NCI-H1092 (cell line): ENCODE measurements around the gene CNN1.
A peak's percentile ranks its signal among the peaks of the same experiment; 100 is the strongest.
"Not testable (repeated sequence)": the region's sequence is repeated elsewhere in the genome, so short reads cannot be mapped to it uniquely, and the experiment has no call there.

Source experiments
- DNase-seq: peaks from one replicate; lab custom pipeline; 2025; lab: John Stamatoyannopoulos, UW

CNN1 gene

GRCh38 chr19:11566164-11566563, 27.5 kb downstream of the CNN1 start:
- no peak for DNase-seq

DNA sequence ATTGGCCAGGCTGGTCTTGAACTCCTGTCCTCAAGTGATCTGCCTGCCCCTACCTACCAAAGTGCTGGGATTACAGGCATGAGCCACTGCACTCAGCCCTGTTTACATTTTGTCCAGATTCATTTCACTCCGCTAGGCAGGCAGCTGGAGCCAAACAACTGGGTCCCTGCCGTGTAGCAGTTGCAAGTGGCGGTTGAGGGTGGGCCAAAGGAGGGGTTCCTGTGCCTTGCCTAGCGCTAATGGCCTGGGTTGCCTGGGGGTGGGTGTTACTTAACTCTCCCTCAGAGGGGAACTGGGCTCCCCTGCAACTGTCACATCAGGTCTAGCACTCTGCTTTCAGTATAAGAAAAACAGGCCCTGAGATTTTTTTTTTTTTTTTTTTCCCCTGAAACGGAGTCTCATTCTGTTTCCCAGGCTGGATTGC, 31.4 kb downstream of the CNN1 start:
- no peak for DNase-seq

- not testable (repeated sequence) for DNase-seq
Measured at GRCh38 chr19:11573354-11573753, 34.7 kb downstream of the CNN1 start.

DNA sequence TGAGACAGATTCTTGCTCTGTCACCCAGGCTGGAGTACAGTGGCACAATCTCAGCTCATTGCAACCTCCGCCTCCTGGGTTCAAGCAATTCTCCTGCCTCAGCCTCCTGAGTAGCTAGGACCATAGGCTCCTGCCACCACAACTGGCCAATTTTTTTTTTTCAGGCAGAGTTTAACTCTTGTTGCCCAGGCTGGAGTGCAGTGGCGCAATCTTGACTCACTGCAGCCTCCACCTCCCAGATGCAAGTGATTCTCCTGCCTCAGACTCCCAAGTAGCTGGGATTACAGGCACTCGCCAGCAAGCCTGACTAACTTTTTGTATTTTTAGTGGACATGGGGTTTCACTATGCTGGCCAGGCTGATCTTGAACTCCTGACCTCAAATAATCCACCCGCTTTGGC, 35.1 kb downstream of the CNN1 start:
- DNase-seq: not testable (repeated sequence)

DNA sequence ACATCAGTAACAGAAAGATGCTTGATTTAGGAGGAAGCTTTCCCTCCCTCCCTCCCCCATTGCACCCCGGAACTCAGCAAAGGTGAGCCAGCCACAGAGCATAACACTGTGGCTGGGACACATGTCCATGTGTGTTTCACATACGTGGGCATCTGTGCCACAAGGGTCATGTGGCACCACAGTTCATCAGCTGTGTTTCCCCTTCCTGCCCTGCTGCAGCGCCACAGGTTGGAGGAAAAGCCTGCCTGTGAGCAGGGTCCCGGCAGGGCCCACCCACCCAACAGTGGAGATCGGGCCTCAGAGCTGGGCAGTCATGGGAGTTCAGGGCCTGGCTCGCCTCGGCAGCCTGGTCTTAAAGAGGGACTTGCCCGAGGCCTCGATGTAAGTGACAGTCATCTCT, 36.0 kb downstream of the CNN1 start:
- no peak for DNase-seq

- no peak for DNase-seq
Measured at GRCh38 chr19:11576227-11576626, 37.6 kb downstream of the CNN1 start.

DNA sequence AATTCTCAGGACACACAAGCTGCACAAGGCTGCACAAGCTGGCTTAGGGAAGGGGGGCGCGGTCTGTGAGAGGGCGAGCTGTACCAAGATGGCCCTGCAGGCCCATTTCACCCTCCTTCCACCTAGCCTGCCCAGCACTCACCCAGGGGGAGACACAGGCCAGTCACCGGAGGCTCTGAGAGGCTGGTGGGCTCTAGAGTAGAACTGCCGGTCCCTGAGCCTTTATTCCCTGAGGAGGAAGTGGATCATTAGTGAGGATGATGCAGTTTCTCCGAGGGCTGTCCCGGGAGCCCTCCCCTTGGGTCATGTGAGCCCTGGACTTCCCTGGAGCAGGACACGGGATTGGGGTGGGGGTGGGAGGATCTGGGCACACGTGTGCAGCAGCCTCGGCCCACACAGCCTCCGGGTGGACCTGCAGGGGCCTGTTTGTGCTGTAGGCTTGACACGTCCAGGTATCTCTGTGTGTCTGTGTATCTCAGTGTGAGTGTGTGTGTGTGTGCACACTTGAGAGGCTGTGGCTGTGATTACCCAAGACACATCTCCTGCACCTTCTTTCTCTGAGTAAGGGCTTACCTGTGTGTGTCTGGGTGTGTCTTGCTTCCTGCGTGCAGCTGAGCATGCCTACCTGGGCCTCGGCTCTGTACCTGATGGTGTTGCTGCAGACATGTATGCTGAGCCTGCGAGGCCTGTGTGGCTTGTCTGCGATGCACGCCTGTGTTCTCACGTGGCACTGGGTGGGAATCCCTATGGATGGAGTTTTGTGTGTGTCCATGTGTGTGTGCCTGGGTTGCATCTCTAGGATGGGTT, 39.0 kb downstream of the CNN1 start, which contains the start of gene ACP5:
TSS of gene ACP5 (minus strand) at position 195 of the 807 bp plus-strand sequence. CDS start 328 bp downstream, outside the sequence.
- no peak for DNase-seq

GRCh38 chr19:11578258-11579142, 39.8 kb downstream of the CNN1 start:
- DNase-seq: no peak

DNA sequence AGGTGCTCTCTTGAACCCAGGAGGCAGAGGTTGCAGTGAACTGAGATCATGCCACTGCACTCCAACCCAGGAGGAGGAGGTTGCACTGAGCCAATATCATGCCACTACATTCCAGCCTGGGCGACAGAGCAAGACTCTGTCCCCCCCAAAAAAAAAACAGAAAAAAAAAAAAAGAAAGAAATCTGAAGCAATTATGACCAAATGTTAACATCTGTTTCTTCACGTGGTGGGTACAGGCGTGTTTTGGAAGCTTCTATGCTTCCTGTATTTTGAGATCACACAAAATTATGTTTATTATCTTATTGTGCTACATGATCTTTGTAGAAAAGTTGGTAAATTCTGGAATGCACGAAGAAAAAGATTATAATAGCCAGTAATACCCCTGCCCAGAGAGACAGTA, 41.5 kb downstream of the CNN1 start:
- no peak for DNase-seq

DNA sequence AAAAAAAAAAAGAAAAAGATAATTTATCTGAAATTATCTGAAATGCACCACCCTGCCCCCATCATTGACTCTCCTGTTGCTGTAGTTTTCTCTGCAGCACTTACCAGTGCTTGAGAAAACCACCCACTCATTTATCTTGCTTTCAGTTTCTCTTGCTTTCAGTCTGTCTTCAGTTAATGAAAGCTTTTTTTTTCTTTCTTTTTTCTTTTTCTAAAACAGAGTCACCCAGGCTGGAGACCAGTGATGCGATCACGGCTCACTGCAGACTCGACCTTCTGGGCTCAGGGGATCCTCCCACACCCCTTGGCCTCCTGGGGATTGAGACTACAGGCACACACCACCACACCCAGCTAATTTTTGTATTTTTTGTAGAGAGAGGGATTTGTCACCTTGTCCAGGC, 43.1 kb downstream of the CNN1 start:
- DNase-seq: no peak

GRCh38 chr19:11586331-11586730, 47.7 kb downstream of the CNN1 start:
- no peak for DNase-seq

DNA sequence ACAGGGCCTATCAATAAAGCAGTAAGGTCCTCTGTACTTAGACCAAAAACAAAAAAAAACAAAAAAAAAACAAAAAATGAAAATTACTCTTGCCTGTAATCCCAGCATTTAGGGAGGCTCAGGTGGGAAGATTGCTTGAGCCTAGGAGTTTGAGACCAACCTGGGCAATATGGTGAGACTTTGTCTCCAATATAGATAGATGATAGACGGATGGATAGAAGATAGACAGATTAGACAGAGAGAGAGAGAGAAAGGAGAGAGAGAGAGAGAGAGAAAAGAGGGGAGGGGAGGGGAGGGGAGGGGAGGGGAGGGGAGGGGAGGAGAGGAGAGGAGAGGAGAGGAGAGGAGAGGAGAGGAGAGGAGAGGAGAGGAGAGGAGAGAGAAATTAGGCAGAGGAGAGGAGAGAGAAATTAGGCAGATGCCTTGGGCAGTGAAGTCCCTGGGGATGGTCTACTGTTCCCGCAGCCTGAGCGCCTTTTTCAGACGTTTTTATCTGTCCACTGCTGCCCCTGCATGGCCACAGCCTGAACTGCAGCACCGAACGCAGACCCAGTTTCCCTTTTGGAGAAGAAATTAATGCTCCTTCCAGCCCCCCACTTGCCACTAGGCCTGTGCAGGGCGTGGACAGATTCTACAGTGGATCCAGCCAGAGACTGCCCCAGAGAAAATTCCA, 48.8 kb downstream of the CNN1 start:
- DNase-seq: peak; percentile 70

DNA sequence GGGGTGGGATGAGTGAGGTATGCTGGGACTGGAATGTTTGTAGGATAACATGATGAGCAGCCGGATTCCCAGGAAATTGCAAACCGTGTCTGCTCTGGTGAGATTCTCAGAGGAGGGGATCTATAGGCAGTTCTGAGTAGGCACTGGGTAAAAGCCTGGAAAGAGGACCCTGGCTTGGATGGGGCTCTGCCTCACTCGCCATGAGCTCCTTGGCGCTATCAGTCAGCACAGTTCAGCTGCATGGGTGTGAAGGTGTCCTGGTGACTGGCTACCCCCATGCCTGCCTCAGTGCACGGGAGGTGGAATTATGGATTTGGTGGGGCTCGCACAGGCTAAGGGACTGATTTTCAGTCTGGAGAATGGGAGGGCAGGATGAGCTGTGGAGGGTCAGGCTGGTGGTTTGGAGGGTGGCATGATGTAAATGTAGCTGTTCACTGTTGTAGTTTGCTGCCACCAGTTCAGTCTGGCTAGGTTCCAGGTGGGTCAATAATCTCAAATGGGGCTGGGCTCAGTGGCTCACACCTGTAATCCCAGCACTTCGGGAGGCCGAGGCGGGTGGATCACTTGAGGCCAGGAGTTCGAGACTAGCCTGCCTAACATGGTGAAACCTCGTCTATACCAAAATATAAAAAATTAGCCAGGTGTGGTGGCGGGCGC, 49.5 kb downstream of the CNN1 start:
- DNase-seq: no peak

DNA sequence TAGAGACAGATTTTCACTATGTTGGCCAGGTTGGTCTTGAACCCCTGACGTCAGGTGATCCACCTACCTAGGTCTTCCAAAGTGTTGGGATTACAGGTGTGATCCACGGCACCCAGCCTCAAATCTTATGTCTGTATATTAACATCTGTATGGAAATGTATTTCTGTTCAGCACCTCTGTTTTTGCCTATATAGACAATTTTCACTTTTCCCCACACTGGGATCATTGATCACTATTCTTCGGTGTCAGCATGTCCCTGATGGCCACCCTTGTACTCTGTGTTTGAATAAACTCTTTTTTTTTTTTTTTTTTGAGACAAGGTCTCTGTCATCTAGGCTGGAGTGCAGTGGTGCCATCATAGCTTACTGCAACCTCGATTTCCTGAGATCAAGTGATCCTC, 55.4 kb downstream of the CNN1 start:
- DNase-seq: no peak

DNA sequence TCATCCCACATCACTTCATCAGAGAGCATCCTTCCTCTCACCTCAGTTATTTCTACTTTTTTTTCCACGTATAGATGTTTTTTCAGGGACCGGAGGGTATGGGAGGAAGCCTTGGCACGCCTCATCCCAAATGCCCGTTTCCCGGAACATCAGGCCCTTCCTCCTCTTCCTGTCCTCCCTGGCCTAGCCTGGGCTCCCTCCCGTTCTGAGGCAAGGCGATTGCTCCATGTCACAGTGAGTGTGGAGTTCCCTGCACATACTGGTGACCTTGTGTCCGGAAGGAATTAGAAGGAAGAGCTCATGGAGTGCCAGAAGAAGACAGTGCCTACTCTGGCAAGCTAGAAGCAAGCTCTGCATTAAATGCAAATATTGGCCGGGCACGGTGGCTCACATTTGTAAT, 57.5 kb downstream of the CNN1 start:
- DNase-seq: no peak

- DNase-seq: peak; percentile 98
Measured at GRCh38 chr19:11597202-11598102, 58.8 kb downstream of the CNN1 start, which contains the start of gene ZNF627. Gene ZNF627, plus strand, starts transcription at chr19:11597483. Its CDS starts 145 bp downstream, at chr19:11597628.

GRCh38 chr19:11598103-11598483, 59.4 kb downstream of the CNN1 start:
- no peak for DNase-seq

GRCh38 chr19:11598746-11599145, 60.1 kb downstream of the CNN1 start:
- DNase-seq: no peak

- not testable (repeated sequence) for DNase-seq
Measured at GRCh38 chr19:11599704-11600103, 61.1 kb downstream of the CNN1 start.
